GM23338 (cell line): ENCODE measurements around the gene VCL. TPM values are rescaled to one million over a fixed set of nuclear protein-coding genes. Genes with fewer than 3 reads are reported as not detected.

Experiments used
- ATAC-seq: fragments of 200-7000 bp; cut with Tn5 transposase; 3 replicates; pipeline ENCODE4 v1.9.1; 2020
- DNase-seq: peaks from one replicate; pipeline ENCODE4 v3.0.0-alpha.2; 2015; ENCODE audit warnings: low spot score
- H2AFZ ChIP-seq: fragments of 200-600 bp; sonication (generic); 2 replicates; pipeline ENCODE4 v1.8.0; 2016; ENCODE audit warnings: antibody characterized with exemption, mild to moderate bottlenecking, moderate library complexity
- H3F3A ChIP-seq: fragments of 200-600 bp; sonication (generic); replicated peaks from 2 replicates; pipeline ENCODE4 v1.8.0; 2017; ENCODE audit warnings: antibody characterized with exemption, mixed run types, low read depth
- H3K27ac ChIP-seq: fragments of 200-600 bp; sonication (generic); 2 replicates; pipeline ENCODE4 v1.6.1; 2016; ENCODE audit warnings: low read depth
- H3K27me3 ChIP-seq: fragments of 200-600 bp; sonication (generic); 2 replicates; pipeline ENCODE4 v1.8.0; 2016; ENCODE audit warnings: mild to moderate bottlenecking, mixed run types, moderate library complexity; ENCODE audit not compliant: insufficient read depth
- H3K36me3 ChIP-seq: fragments of 200-600 bp; sonication (generic); 2 replicates; pipeline ENCODE4 v1.8.0; 2016; ENCODE audit warnings: mild to moderate bottlenecking; ENCODE audit not compliant: insufficient read depth
- H3K4me1 ChIP-seq: fragments of 200-600 bp; sonication (generic); 2 replicates; pipeline ENCODE4 v1.8.0; 2016; ENCODE audit warnings: mild to moderate bottlenecking, moderate library complexity; ENCODE audit not compliant: insufficient read depth
- H3K4me2 ChIP-seq: fragments of 200-600 bp; sonication (generic); 2 replicates; pipeline ENCODE4 v1.7.1; 2017; ENCODE audit warnings: mixed run types
- H3K4me3 ChIP-seq: fragments of 200-600 bp; sonication (generic); 2 replicates; pipeline ENCODE4 v1.6.1; 2016; ENCODE audit warnings: mixed run types
- H3K79me2 ChIP-seq: fragments of 200-600 bp; sonication (generic); replicated peaks from 2 replicates; pipeline ENCODE4 v1.8.0; 2017; ENCODE audit warnings: mild to moderate bottlenecking; ENCODE audit not compliant: insufficient read depth
- H3K9me2 ChIP-seq: fragments of 200-600 bp; sonication (generic); 2 replicates; pipeline ENCODE4 v1.8.0; 2017; ENCODE audit not compliant: insufficient read depth
- H4K20me1 ChIP-seq: fragments of 200-600 bp; sonication (generic); replicated peaks from 2 replicates; pipeline ENCODE4 v1.8.0; 2017; ENCODE audit warnings: mild to moderate bottlenecking; ENCODE audit not compliant: insufficient read depth
- H3K27ac Mint-ChIP-seq: 2 replicates; pipeline ENCODE4 v1.8.0; 2020; ENCODE audit warnings: inconsistent platforms, mild to moderate bottlenecking, moderate library complexity, mixed read lengths
- H3K27me3 Mint-ChIP-seq: 3 replicates; pipeline ENCODE4 v1.8.0; 2022; ENCODE audit warnings: low read depth, mild to moderate bottlenecking, moderate library complexity, mixed read lengths, inconsistent platforms; ENCODE audit not compliant: insufficient read depth, poor library complexity
- H3K36me3 Mint-ChIP-seq: 3 replicates; pipeline ENCODE4 v1.8.0; 2021; ENCODE audit warnings: low read depth, mild to moderate bottlenecking, inconsistent platforms, moderate library complexity, mixed read lengths
- H3K4me1 Mint-ChIP-seq: 3 replicates; pipeline ENCODE4 v1.8.0; 2020; ENCODE audit warnings: mild to moderate bottlenecking, inconsistent platforms, mixed read lengths
- H3K4me3 Mint-ChIP-seq: 3 replicates; pipeline ENCODE4 v1.8.0; 2021; ENCODE audit warnings: moderate library complexity, mild to moderate bottlenecking, inconsistent platforms, mixed read lengths
- H3K9me3 Mint-ChIP-seq: 3 replicates; pipeline ENCODE4 v1.8.0; 2020; ENCODE audit warnings: moderate library complexity, mild to moderate bottlenecking, inconsistent platforms, mixed read lengths
- CREB1 ChIP-seq: fragments of 250-450 bp; sonication (Bioruptor Pico); IDR thresholded peaks from 2 replicates; pipeline ENCODE4 v1.5.0; 2020; ENCODE audit warnings: low read depth, mild to moderate bottlenecking, moderate library complexity
- CTCF ChIP-seq, 2 experiments: fragments of 200-600 bp in 1 of 2; sonication (generic) in 1 of 2; conservative IDR thresholded peaks; 2 replicates each; pipeline versions ENCODE4 v1.5.1 to v1.6.1; 2016 to 2017; ENCODE audit warnings: antibody characterized with exemption in 2 of 2, low read depth in 2 of 2, mild to moderate bottlenecking in 2 of 2, moderate library complexity in 1 of 2
- ETS1 ChIP-seq: IDR thresholded peaks from 2 replicates; pipeline ENCODE4 v1.6.1; 2016; ENCODE audit warnings: antibody characterized with exemption
- JUNB ChIP-seq: IDR thresholded peaks from one replicate; pipeline ENCODE4 v1.6.1; 2016; ENCODE audit warnings: antibody characterized with exemption; ENCODE audit not compliant: unreplicated experiment
- NANOG ChIP-seq: IDR thresholded peaks from 2 replicates; pipeline ENCODE4 v1.6.1; 2016; ENCODE audit warnings: antibody characterized with exemption, borderline replicate concordance
- STAT1 ChIP-seq: IDR thresholded peaks from one replicate; pipeline ENCODE4 v1.6.1; 2016; ENCODE audit warnings: antibody characterized with exemption; ENCODE audit not compliant: unreplicated experiment
- ZNF462 ChIP-seq: fragments of 250-450 bp; sonication (Bioruptor Pico); IDR thresholded peaks from 2 replicates; pipeline ENCODE4 v1.5.0; 2020; ENCODE audit warnings: mild to moderate bottlenecking, moderate library complexity
- polyA plus RNA-seq: library from polyadenylated mRNA; unstranded; fragments of >200 nt; fragmentation: Nextera tagmentation; extraction: Ambion mirVana; gene quantifications from 2 replicates; pipeline ENCODE4 v1.2.1, GENCODE V29; 2016
- total RNA-seq: library from RNA; depleted of rRNA; stranded (reverse); fragments of >200 nt; shearing (Covaris generic); gene quantifications from 2 replicates; pipeline ENCODE4 v1.2.3, GENCODE V29; 2014

VCL gene
- total and polyA plus RNA-seq, 2 experiments from 2014 or later, result 60.7 to 254 TPM

GRCh38 chr10:74044419-74044818, 46.5 kb downstream of the VCL start (continued):
- TF ChIP-seq ZNF462 (CRISPR knock-in tag) (no peak), ETS1 (no peak)

- ATAC-seq (no peak), DNase-seq (no peak)
- H3K4me1 ChIP-seq, result 0 out of 2 replicates have a peak, but pooled peaks cover 9% of the 10 kb centered on the region
- no peaks in the 10 kb centered on the region for H3K9me2 ChIP-seq
- H3F3A ChIP-seq, result no peaks in the 10 kb centered on the region
- no peak overlapping the region for H3K4me2 ChIP-seq
- no peaks in the 10 kb centered on the region for H3K27me3 Mint-ChIP-seq
- no peak overlapping the region for H3K4me3 Mint-ChIP-seq
- peaks cover 48% of the 10 kb centered on the region for H3K36me3 Mint-ChIP-seq
- H4K20me1 ChIP-seq, result peaks cover 11% of the 10 kb centered on the region
- H3K79me2 ChIP-seq, result peaks cover 100% of the 10 kb centered on the region
- H3K27ac Mint-ChIP-seq, result no peak overlapping the region
- H3K4me3 ChIP-seq, result no peak overlapping the region
- peaks cover 23% of the 10 kb centered on the region; the same call in 2 of the 3 replicates for H3K4me1 Mint-ChIP-seq
- no peak overlapping the region for H2AFZ ChIP-seq
- H3K36me3 ChIP-seq, result peaks cover 27% of the 10 kb centered on the region
- H3K27me3 ChIP-seq, result no peaks in the 10 kb centered on the region
- TF ChIP-seq JUNB (no peak), NANOG (no peak), CTCF (conservative IDR thresholded peaks at IDR 0.05; ENCODE audit: low read depth in 2 of 2) (no peak), CREB1 (no peak), STAT1 (no peak)
- H3K9me3 Mint-ChIP-seq, result no peaks in the 10 kb centered on the region
- peak overlapping the region; percentile 67 for H3K27ac ChIP-seq
Measured at GRCh38 chr10:74047304-74047703, 49.4 kb downstream of the VCL start.
